ENCODE measurements around the gene FBXW2.

The FBXW2 gene

GRCh38 chr9:120726484-120726883, 66.7 kb downstream of the FBXW2 start:
- Histone ChIP-seq H3K9me3 (ENCODE audit: control insufficient read depth in 1 of 2, low read length in 2 of 2) (no peaks in the 10 kb centered on the region), H3K4me3 (ENCODE audit: low read depth in 1 of 2, low read length in 2 of 2) (no peak overlapping the region), H3K27me3 (ENCODE audit: low read depth, low read length) (no peaks in the 10 kb centered on the region), H3K4me1 (ENCODE audit: control insufficient read depth in 1 of 2, insufficient read depth in 2 of 2, low read length in 2 of 2) (peaks cover 0 to 12% of the 10 kb centered on the region in 2 donors), H3K36me3 (ENCODE audit: control insufficient read depth in 1 of 2, insufficient read depth in 2 of 2, low read length in 2 of 2) (no peaks in the 10 kb centered on the region), H3K27ac (ENCODE audit: low read length) (no peak overlapping the region)

DNA sequence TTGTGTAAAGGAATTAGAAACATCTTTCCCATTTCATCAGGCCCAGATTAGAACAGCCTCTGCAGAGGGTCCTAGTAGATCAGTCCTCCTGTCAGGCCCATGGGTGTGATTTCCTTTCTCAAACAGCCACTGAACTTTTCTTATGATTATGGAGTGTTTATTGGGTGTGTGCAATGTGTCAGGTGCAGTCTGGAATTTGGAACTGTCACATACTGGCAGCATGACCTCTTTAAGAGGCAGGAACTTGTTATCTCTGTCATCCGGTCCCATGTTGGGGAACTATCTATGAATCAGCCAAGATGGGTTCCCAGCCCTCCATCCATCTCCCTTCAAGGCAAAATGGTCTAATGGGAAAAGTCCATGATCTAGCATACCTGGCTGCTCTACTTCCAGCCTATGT, 67.3 kb downstream of the FBXW2 start:
- no peaks in the 10 kb centered on the region for H3K36me3 ChIP-seq (ENCODE audit: control insufficient read depth in 1 of 2, insufficient read depth in 2 of 2, low read length in 2 of 2)
- no peaks in the 10 kb centered on the region for H3K27me3 ChIP-seq (ENCODE audit: low read depth, low read length)
- no peaks in the 10 kb centered on the region for H3K9me3 ChIP-seq (ENCODE audit: control insufficient read depth in 1 of 2, low read length in 2 of 2)
- no peak overlapping the region for H3K4me3 ChIP-seq (ENCODE audit: low read depth in 1 of 2, low read length in 2 of 2)
- no peak overlapping the region for H3K27ac ChIP-seq (ENCODE audit: low read length)
- peaks cover 0 to 8% of the 10 kb centered on the region in 2 donors for H3K4me1 ChIP-seq (ENCODE audit: control insufficient read depth in 1 of 2, insufficient read depth in 2 of 2, low read length in 2 of 2)

DNA sequence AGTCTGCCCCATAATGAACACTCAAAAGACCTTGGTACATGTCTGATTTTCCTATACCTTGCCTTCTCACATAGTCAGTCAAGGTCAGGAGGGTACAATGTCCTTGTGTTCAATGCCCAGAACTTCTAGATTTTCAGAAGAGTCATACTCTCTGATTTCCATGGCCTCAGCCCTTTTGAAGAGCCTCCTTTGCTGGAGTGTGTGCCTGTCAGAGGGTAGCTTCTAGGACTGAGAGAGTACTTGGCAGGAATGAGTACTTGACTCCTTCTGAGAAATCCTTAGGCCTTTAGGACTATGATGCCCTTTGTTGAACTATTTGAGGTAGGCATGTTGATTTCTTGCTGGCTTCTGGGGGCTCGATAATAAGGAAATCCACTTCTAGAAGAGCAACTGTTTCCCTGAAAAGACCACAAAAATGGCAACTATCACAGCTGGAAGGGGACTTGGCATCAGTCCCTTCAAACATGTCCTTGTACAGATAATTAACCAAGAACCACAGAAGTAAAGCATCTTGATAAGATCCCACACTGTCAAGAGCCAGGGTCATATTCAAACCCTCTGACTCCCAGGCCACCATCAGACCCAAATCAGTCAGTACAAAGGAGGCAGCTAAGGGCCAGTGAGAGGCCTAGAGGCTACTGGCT, 68.3 kb downstream of the FBXW2 start:
- no peak overlapping the region for H3K27ac ChIP-seq (ENCODE audit: low read length)
- H3K4me3 ChIP-seq (ENCODE audit: low read depth in 1 of 2, low read length in 2 of 2) = no peak overlapping the region
- no peaks in the 10 kb centered on the region for H3K27me3 ChIP-seq (ENCODE audit: low read depth, low read length)
- no peaks in the 10 kb centered on the region for H3K9me3 ChIP-seq (ENCODE audit: control insufficient read depth in 1 of 2, low read length in 2 of 2)
- H3K36me3 ChIP-seq (ENCODE audit: control insufficient read depth in 1 of 2, insufficient read depth in 2 of 2, low read length in 2 of 2) = no peaks in the 10 kb centered on the region
- no peaks in the 10 kb centered on the region for H3K4me1 ChIP-seq (ENCODE audit: control insufficient read depth in 1 of 2, insufficient read depth in 2 of 2, low read length in 2 of 2)

- Histone ChIP-seq H3K27ac (ENCODE audit: low read length) (no peak overlapping the region), H3K36me3 (ENCODE audit: control insufficient read depth in 1 of 2, insufficient read depth in 2 of 2, low read length in 2 of 2) (no peaks in the 10 kb centered on the region), H3K27me3 (ENCODE audit: low read depth, low read length) (no peaks in the 10 kb centered on the region), H3K9me3 (ENCODE audit: control insufficient read depth in 1 of 2, low read length in 2 of 2) (no peaks in the 10 kb centered on the region), H3K4me3 (ENCODE audit: low read depth in 1 of 2, low read length in 2 of 2) (no peak overlapping the region), H3K4me1 (ENCODE audit: control insufficient read depth in 1 of 2, insufficient read depth in 2 of 2, low read length in 2 of 2) (no peaks in the 10 kb centered on the region)
These were observed 69.7 kb downstream of the FBXW2 start for GRCh38 chr9:120723565-120723964.

DNA sequence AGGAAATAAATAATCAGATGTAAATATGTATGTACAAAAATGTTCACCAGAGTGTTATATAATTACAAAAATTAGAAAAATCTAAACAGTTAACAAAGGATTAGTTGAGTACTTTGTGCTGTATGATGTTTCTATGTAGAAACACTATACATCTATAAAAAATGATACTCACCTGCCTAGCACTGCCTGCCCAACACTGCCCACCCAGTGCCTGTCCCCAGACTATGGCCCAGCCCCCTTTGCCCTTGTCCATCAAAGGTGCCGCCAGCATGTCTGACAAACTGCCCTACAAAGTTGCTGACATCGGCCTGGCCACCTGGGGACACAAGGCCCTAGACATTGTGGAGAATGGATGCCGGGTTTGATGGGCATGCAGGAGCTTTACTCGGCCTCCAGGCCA, 72.8 kb downstream of the FBXW2 start:
- Histone ChIP-seq H3K27me3 (ENCODE audit: low read depth, low read length) (no peaks in the 10 kb centered on the region), H3K4me3 (ENCODE audit: low read depth in 1 of 2, low read length in 2 of 2) (no peak overlapping the region)

GRCh38 chr9:120718316-120718715, 74.9 kb downstream of the FBXW2 start:
- Histone ChIP-seq H3K4me3 (ENCODE audit: low read depth in 1 of 2, low read length in 2 of 2) (no peak overlapping the region), H3K4me1 (ENCODE audit: control insufficient read depth in 1 of 2, insufficient read depth in 2 of 2, low read length in 2 of 2) (peaks cover 5 to 13% of the 10 kb centered on the region in 2 donors), H3K27me3 (ENCODE audit: low read depth, low read length) (no peaks in the 10 kb centered on the region), H3K36me3 (ENCODE audit: control insufficient read depth in 1 of 2, insufficient read depth in 2 of 2, low read length in 2 of 2) (no peaks in the 10 kb centered on the region), H3K27ac (ENCODE audit: low read length) (no peak overlapping the region), H3K9me3 (ENCODE audit: control insufficient read depth in 1 of 2, low read length in 2 of 2) (no peaks in the 10 kb centered on the region)

More for the DNA sequence above, 72.8 kb downstream of the FBXW2 start:
- Histone ChIP-seq H3K27ac (ENCODE audit: low read length) (no peak overlapping the region), H3K9me3 (ENCODE audit: control insufficient read depth in 1 of 2, low read length in 2 of 2) (no peaks in the 10 kb centered on the region), H3K36me3 (ENCODE audit: control insufficient read depth in 1 of 2, insufficient read depth in 2 of 2, low read length in 2 of 2) (no peaks in the 10 kb centered on the region), H3K4me1 (ENCODE audit: control insufficient read depth in 1 of 2, insufficient read depth in 2 of 2, low read length in 2 of 2) (peaks cover 0 to 5% of the 10 kb centered on the region in 2 donors)

GRCh38 chr9:120717176-120717575, 76.0 kb downstream of the FBXW2 start:
- Histone ChIP-seq H3K9me3 (ENCODE audit: control insufficient read depth in 1 of 2, low read length in 2 of 2) (no peaks in the 10 kb centered on the region), H3K27me3 (ENCODE audit: low read depth, low read length) (no peaks in the 10 kb centered on the region), H3K36me3 (ENCODE audit: control insufficient read depth in 1 of 2, insufficient read depth in 2 of 2, low read length in 2 of 2) (no peaks in the 10 kb centered on the region), H3K27ac (ENCODE audit: low read length) (no peak overlapping the region), H3K4me3 (ENCODE audit: low read depth in 1 of 2, low read length in 2 of 2) (no peak overlapping the region), H3K4me1 (ENCODE audit: control insufficient read depth in 1 of 2, insufficient read depth in 2 of 2, low read length in 2 of 2) (peaks cover 5 to 18% of the 10 kb centered on the region in 2 donors)

DNA sequence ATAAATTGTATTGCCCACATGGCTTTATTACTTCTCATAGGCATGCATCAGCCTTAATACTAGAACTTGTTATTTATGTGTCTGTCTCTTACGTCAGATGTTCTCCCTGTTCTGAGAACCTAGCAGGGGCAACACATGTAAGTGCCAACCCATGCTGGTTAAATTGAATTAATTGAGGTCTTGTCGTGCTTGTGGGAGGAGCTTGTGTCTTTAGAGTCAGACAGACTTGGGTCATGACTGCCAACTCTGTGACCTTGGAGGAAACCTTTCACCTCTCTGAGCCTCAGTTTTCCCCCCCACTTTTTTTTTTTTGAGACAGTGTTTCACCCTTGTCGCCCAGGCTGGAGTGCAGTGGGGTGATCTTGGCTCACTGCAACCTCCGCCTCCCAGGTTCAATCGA, 76.7 kb downstream of the FBXW2 start:
- H3K4me3 ChIP-seq (ENCODE audit: low read depth in 1 of 2, low read length in 2 of 2) = no peak overlapping the region

DNA sequence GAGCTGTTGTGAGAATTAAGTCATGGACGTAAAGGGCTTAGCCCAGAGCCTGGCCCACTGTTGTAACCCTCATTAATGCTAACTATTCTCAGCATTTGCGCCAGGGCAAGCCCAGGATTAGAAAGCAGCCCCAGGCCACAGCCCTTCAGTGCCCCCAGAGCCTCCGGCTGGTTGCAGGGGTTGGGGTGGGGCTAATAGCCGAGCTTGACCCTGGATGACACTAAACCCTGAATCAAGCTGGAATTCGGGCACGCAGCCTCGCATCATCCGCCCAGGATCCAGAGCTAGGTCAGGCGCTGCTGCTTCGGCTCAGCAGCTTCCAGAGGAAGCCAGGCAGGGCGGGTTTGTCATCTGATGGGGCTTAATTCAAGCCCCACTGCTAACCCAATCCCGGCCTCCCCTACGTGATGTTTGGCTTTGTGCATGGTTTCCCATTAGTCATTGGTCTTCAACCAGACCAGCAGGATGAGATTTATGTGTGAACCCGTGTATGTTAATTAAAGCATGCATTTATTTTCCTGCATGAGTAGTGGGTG, 77.8 kb downstream of the FBXW2 start:
- Histone ChIP-seq H3K4me3 (ENCODE audit: low read depth in 1 of 2, low read length in 2 of 2) (peak overlapping the region; percentile 72 to 96), H3K36me3 (ENCODE audit: control insufficient read depth in 1 of 2, insufficient read depth in 2 of 2, low read length in 2 of 2) (no peaks in the 10 kb centered on the region), H3K27me3 (ENCODE audit: low read depth, low read length) (no peaks in the 10 kb centered on the region), H3K4me1 (ENCODE audit: control insufficient read depth in 1 of 2, insufficient read depth in 2 of 2, low read length in 2 of 2) (peaks cover 9 to 29% of the 10 kb centered on the region in 2 donors), H3K27ac (ENCODE audit: low read length) (no peak overlapping the region), H3K9me3 (ENCODE audit: control insufficient read depth in 1 of 2, low read length in 2 of 2) (no peaks in the 10 kb centered on the region)

More for the DNA sequence above, 76.7 kb downstream of the FBXW2 start:
- Histone ChIP-seq H3K9me3 (ENCODE audit: control insufficient read depth in 1 of 2, low read length in 2 of 2) (no peaks in the 10 kb centered on the region), H3K27me3 (ENCODE audit: low read depth, low read length) (no peaks in the 10 kb centered on the region), H3K27ac (ENCODE audit: low read length) (no peak overlapping the region), H3K36me3 (ENCODE audit: control insufficient read depth in 1 of 2, insufficient read depth in 2 of 2, low read length in 2 of 2) (no peaks in the 10 kb centered on the region), H3K4me1 (ENCODE audit: control insufficient read depth in 1 of 2, insufficient read depth in 2 of 2, low read length in 2 of 2) (peaks cover 5 to 24% of the 10 kb centered on the region in 2 donors)

GRCh38 chr9:120714846-120715388, 78.3 kb downstream of the FBXW2 start:
- H3K9me3 ChIP-seq (ENCODE audit: control insufficient read depth in 1 of 2, low read length in 2 of 2) = no peaks in the 10 kb centered on the region
- H3K27ac ChIP-seq (ENCODE audit: low read length) = peak overlapping the region; percentile 60
- peak overlapping the region; percentile 72 to 96 for H3K4me3 ChIP-seq (ENCODE audit: low read depth in 1 of 2, low read length in 2 of 2)
- H3K36me3 ChIP-seq (ENCODE audit: control insufficient read depth in 1 of 2, insufficient read depth in 2 of 2, low read length in 2 of 2) = no peaks in the 10 kb centered on the region
- peaks cover 9 to 29% of the 10 kb centered on the region in 2 donors for H3K4me1 ChIP-seq (ENCODE audit: control insufficient read depth in 1 of 2, insufficient read depth in 2 of 2, low read length in 2 of 2)
- H3K27me3 ChIP-seq (ENCODE audit: low read depth, low read length) = no peaks in the 10 kb centered on the region

DNA sequence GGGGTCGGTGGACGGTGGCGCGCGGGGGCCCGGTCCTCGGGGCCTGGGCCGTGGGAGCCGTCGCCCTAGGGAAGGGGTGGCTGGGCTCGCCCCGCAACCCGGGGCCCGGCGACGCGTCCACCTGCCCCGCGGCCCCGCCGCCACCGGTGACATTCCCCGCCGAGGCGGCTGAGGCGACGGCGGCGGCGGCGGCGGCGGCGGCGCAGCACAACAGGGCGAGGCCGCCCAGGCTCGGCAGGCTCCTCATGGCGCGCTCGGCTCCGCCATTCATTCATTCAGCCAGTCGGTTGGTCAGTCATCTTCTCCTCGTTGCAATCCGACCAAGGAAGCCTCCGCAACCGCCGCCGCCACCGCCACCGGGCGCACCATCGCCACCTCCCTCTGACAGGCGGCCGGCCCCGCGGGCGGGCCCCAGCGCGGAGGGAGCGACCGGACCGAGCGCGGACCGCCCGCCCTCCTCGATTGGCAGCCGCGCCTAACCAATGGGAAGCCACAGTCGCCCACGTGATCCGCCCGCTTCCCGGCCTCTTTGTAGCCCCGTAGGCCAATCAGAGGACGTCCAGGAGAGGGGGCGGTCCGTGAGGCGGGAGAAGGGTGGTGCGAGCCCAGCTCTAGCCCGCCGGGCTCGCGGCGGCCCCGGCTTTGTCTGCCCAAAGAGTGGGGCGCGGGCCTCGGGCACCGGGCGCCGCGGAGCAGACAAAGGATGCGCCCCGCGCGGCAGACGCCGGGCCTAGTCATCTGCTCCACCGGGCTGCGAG, 78.9 kb downstream of the FBXW2 start, which contains the start of gene MEGF9:
Gene MEGF9 (minus strand): TSS at position 383 of the 758 bp plus-strand sequence. CDS start 112 bp downstream, at position 271.
- H3K9me3 ChIP-seq (ENCODE audit: control insufficient read depth in 1 of 2, low read length in 2 of 2) = no peaks in the 10 kb centered on the region
- H3K27ac ChIP-seq (ENCODE audit: low read length) = peak within 1 kb of the TSS; percentile 60
- no peaks in the 10 kb centered on the region for H3K36me3 ChIP-seq (ENCODE audit: control insufficient read depth in 1 of 2, insufficient read depth in 2 of 2, low read length in 2 of 2)
- H3K4me3 ChIP-seq (ENCODE audit: low read depth in 1 of 2, low read length in 2 of 2) = peak within 1 kb of the TSS; percentile 76 to 96
- H3K27me3 ChIP-seq (ENCODE audit: low read depth, low read length) = no peaks in the 10 kb centered on the region
- peaks cover 9 to 29% of the 10 kb centered on the region in 2 donors for H3K4me1 ChIP-seq (ENCODE audit: control insufficient read depth in 1 of 2, insufficient read depth in 2 of 2, low read length in 2 of 2)

All from muscle layer of duodenum (tissue), 2 donors.